ENCODE data around the gene MSANTD1.

MSANTD1 gene

GRCh38 chr4:3233391-3234071, 15.4 kb upstream of the MSANTD1 start:
- no peak for DNase-seq (ENCODE audit: low spot score)
- H3K27ac Mint-ChIP-seq = peak overlapping the region; percentile 53
- no peaks in the 10 kb centered on the region for H3K9me3 Mint-ChIP-seq
- H3K27me3 Mint-ChIP-seq (ENCODE audit: low read depth) = no peaks in the 10 kb centered on the region
- peaks cover 44% of the 10 kb centered on the region for H3K36me3 Mint-ChIP-seq (ENCODE audit: low read depth)
- no peaks in the 10 kb centered on the region for H3K4me1 Mint-ChIP-seq (ENCODE audit: low read depth)
- H3K4me3 Mint-ChIP-seq = no peak overlapping the region

GRCh38 chr4:3234171-3235029, 14.6 kb upstream of the MSANTD1 start:
- Mint-ChIP-seq H3K4me1 (ENCODE audit: low read depth) (no peaks in the 10 kb centered on the region), H3K27me3 (ENCODE audit: low read depth) (no peaks in the 10 kb centered on the region), H3K9me3 (no peaks in the 10 kb centered on the region), H3K36me3 (ENCODE audit: low read depth) (peaks cover 37% of the 10 kb centered on the region), H3K4me3 (no peak overlapping the region), H3K27ac (peak overlapping the region; percentile 53)
- no peak for DNase-seq (ENCODE audit: low spot score)

GRCh38 chr4:3235030-3235345, 14.0 kb upstream of the MSANTD1 start:
- DNase-seq (ENCODE audit: low spot score) = no peak
- Mint-ChIP-seq H3K27me3 (ENCODE audit: low read depth) (no peaks in the 10 kb centered on the region), H3K4me3 (no peak overlapping the region), H3K9me3 (no peaks in the 10 kb centered on the region), H3K36me3 (ENCODE audit: low read depth) (peaks cover 32% of the 10 kb centered on the region), H3K4me1 (ENCODE audit: low read depth) (no peaks in the 10 kb centered on the region), H3K27ac (no peak overlapping the region)

- Mint-ChIP-seq H3K27ac (no peak overlapping the region), H3K4me1 (ENCODE audit: low read depth) (no peaks in the 10 kb centered on the region), H3K9me3 (no peaks in the 10 kb centered on the region), H3K4me3 (no peak overlapping the region), H3K27me3 (ENCODE audit: low read depth) (no peaks in the 10 kb centered on the region), H3K36me3 (ENCODE audit: low read depth) (peaks cover 29% of the 10 kb centered on the region)
- no peak for DNase-seq (ENCODE audit: low spot score)
Measured at GRCh38 chr4:3235581-3235980, 13.4 kb upstream of the MSANTD1 start.

GRCh38 chr4:3236326-3236878, 12.6 kb upstream of the MSANTD1 start:
- peaks cover 25% of the 10 kb centered on the region for H3K36me3 Mint-ChIP-seq (ENCODE audit: low read depth)
- no peak overlapping the region for H3K4me3 Mint-ChIP-seq
- no peak overlapping the region for H3K27ac Mint-ChIP-seq
- no peaks in the 10 kb centered on the region for H3K27me3 Mint-ChIP-seq (ENCODE audit: low read depth)
- no peaks in the 10 kb centered on the region for H3K4me1 Mint-ChIP-seq (ENCODE audit: low read depth)
- no peaks in the 10 kb centered on the region for H3K9me3 Mint-ChIP-seq
- no peak for DNase-seq (ENCODE audit: low spot score)

- H3K4me3 Mint-ChIP-seq = no peak overlapping the region
- peaks cover 19% of the 10 kb centered on the region for H3K36me3 Mint-ChIP-seq (ENCODE audit: low read depth)
- no peaks in the 10 kb centered on the region for H3K4me1 Mint-ChIP-seq (ENCODE audit: low read depth)
- H3K27me3 Mint-ChIP-seq (ENCODE audit: low read depth) = no peaks in the 10 kb centered on the region
- H3K9me3 Mint-ChIP-seq = no peaks in the 10 kb centered on the region
- no peak for DNase-seq (ENCODE audit: low spot score)
- no peak overlapping the region for H3K27ac Mint-ChIP-seq
Measured at GRCh38 chr4:3237266-3237665, 11.7 kb upstream of the MSANTD1 start.

- no peaks in the 10 kb centered on the region for H3K9me3 Mint-ChIP-seq
- H3K27me3 Mint-ChIP-seq (ENCODE audit: low read depth) = no peaks in the 10 kb centered on the region
- H3K27ac Mint-ChIP-seq = no peak overlapping the region
- no peak for DNase-seq (ENCODE audit: low spot score)
- H3K4me1 Mint-ChIP-seq (ENCODE audit: low read depth) = peaks cover under 1% of the 10 kb centered on the region
- H3K36me3 Mint-ChIP-seq (ENCODE audit: low read depth) = peaks cover 19% of the 10 kb centered on the region
- no peak overlapping the region for H3K4me3 Mint-ChIP-seq
Measured at GRCh38 chr4:3237712-3238560, 11.0 kb upstream of the MSANTD1 start.

GRCh38 chr4:3238721-3239120, 10.2 kb upstream of the MSANTD1 start:
- DNase-seq (ENCODE audit: low spot score) = no peak
- Mint-ChIP-seq H3K27me3 (ENCODE audit: low read depth) (no peaks in the 10 kb centered on the region), H3K27ac (no peak overlapping the region), H3K9me3 (no peaks in the 10 kb centered on the region), H3K4me1 (ENCODE audit: low read depth) (peaks cover 4% of the 10 kb centered on the region), H3K4me3 (no peak overlapping the region), H3K36me3 (ENCODE audit: low read depth) (peaks cover 17% of the 10 kb centered on the region)

GRCh38 chr4:3239303-3239702, 9.7 kb upstream of the MSANTD1 start:
- H3K27ac Mint-ChIP-seq = no peak overlapping the region
- H3K27me3 Mint-ChIP-seq (ENCODE audit: low read depth) = no peaks in the 10 kb centered on the region
- H3K36me3 Mint-ChIP-seq (ENCODE audit: low read depth) = peaks cover 15% of the 10 kb centered on the region
- H3K4me3 Mint-ChIP-seq = no peak overlapping the region
- H3K9me3 Mint-ChIP-seq = no peaks in the 10 kb centered on the region
- DNase-seq (ENCODE audit: low spot score) = no peak
- peaks cover 4% of the 10 kb centered on the region for H3K4me1 Mint-ChIP-seq (ENCODE audit: low read depth)

GRCh38 chr4:3239998-3240920, 8.7 kb upstream of the MSANTD1 start:
- H3K27ac Mint-ChIP-seq = no peak overlapping the region
- no peak for DNase-seq (ENCODE audit: low spot score)
- no peaks in the 10 kb centered on the region for H3K9me3 Mint-ChIP-seq
- no peak overlapping the region for H3K4me3 Mint-ChIP-seq
- peaks cover 4% of the 10 kb centered on the region for H3K4me1 Mint-ChIP-seq (ENCODE audit: low read depth)
- no peaks in the 10 kb centered on the region for H3K27me3 Mint-ChIP-seq (ENCODE audit: low read depth)
- H3K36me3 Mint-ChIP-seq (ENCODE audit: low read depth) = peaks cover 9% of the 10 kb centered on the region

- no peaks in the 10 kb centered on the region for H3K9me3 Mint-ChIP-seq
- H3K27me3 Mint-ChIP-seq (ENCODE audit: low read depth) = no peaks in the 10 kb centered on the region
- H3K4me3 Mint-ChIP-seq = no peak overlapping the region
- no peak for DNase-seq (ENCODE audit: low spot score)
- peaks cover 4% of the 10 kb centered on the region for H3K4me1 Mint-ChIP-seq (ENCODE audit: low read depth)
- peaks cover 9% of the 10 kb centered on the region for H3K36me3 Mint-ChIP-seq (ENCODE audit: low read depth)
- no peak overlapping the region for H3K27ac Mint-ChIP-seq
Measured at GRCh38 chr4:3240936-3241522, 7.9 kb upstream of the MSANTD1 start.

- H3K4me1 Mint-ChIP-seq (ENCODE audit: low read depth) = peaks cover 4% of the 10 kb centered on the region
- H3K27me3 Mint-ChIP-seq (ENCODE audit: low read depth) = no peaks in the 10 kb centered on the region
- no peak overlapping the region for H3K4me3 Mint-ChIP-seq
- H3K36me3 Mint-ChIP-seq (ENCODE audit: low read depth) = peaks cover 7% of the 10 kb centered on the region
- H3K27ac Mint-ChIP-seq = no peak overlapping the region
- DNase-seq (ENCODE audit: low spot score) = no peak
- H3K9me3 Mint-ChIP-seq = no peaks in the 10 kb centered on the region
Measured at GRCh38 chr4:3241898-3242524, 6.9 kb upstream of the MSANTD1 start.
